GM19193 (cell line): Measurements from ENCODE around the gene TM2D3.

Experiments used
- POLR2A ChIP-seq: IDR thresholded peaks from 4 replicates; pipeline ENCODE4 v1.6.1; 2011; ENCODE audit not compliant: insufficient read depth, insufficient read length; ENCODE audit errors: extremely low read depth

The TM2D3 gene

DNA sequence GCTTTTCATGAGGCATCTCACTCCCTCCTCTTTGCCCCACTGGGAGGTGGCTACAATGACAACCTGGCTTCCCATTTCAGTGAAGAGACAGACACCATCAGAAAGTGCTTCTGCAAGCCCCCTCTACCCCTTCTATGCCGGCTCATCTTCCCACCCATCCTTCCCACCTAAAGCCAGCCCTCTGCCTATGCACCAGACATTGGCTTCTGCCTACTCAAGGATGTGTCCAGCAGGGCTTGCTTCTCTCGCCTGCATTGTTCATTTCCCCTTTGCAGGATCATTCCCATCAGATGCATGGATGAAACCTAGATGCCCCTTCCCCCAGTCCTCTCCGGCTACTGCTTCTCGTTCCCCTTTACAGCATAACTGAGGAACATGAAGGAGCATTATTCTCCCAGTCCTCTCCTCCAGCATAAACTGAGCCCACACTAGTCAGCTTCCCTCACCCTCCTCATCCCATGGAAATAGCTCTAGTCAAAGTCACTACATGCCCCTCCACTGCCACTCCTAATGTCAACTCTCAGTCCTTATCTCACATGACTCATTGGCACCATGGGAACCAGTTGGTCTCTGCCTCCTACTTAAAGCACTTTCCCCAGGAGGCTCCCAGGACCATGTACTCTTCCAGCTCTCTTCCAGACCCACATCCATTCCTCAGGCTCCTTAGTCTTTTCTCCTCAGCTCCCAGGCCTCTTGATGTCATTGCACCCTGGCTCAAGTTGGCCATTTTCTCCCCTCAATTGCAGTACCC, 47.9 kb downstream of the TM2D3 start:
- no peak for TF ChIP-seq POLR2A

DNA sequence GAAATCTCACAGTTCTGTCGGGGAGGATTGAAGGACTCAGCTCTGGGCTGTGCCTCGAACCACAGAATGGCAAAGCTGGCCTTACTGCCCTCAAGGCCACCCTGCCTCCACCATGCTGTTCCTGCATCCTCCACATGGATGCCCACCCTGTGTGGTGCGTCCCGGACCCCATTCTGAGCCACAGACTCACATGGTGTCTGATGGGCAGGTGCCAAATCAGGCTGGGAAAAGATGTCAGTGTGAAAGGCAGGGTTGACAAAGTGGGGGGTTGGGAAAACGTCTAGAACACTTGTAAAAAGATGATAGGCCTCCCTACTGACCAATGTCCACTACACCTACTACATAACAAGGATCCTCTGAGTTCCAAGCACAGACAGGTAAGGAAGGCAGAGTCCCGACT, 49.4 kb downstream of the TM2D3 start:
- TF ChIP-seq POLR2A, result no peak

DNA sequence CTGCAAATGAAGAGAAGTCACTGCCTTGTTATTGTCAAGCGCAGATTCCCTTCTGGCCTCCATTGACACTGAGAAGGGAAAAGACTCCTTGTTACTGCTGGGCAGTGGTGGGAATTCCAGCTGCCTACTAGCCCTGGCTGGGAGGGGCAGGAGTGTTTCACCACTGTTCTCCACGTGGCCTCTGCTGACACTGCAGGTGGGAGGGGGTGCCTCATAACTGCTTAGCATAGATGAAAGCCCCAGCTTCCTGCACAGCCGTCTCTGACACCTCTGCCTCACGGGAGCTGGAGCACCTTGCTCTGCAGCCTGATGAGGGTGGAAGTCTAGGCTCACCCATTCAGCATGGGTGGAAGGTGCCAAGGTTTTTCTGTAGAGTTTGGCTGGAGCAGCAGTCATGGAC, 52.1 kb downstream of the TM2D3 start:
- no peak for TF ChIP-seq POLR2A

DNA sequence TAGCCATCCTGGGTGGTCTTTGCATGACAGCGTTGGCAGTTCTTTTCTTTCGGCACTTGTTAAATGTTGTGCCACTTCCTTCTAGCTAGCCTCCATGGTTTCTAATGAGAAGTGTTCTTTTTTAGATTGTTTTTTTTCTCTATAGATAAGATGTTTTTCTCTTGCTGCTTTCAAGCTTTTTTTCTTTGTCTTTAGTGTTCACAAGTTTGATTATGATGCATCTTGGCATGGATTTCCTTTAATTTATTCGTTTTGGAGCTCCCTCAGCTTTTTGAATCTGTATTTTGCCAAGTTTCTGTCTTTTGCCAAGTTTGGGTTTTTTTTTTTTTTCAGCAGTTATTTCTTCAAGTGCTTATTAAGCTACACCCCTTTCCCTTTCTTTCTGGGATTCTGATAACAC, 53.1 kb downstream of the TM2D3 start:
- TF ChIP-seq POLR2A, result no peak

DNA sequence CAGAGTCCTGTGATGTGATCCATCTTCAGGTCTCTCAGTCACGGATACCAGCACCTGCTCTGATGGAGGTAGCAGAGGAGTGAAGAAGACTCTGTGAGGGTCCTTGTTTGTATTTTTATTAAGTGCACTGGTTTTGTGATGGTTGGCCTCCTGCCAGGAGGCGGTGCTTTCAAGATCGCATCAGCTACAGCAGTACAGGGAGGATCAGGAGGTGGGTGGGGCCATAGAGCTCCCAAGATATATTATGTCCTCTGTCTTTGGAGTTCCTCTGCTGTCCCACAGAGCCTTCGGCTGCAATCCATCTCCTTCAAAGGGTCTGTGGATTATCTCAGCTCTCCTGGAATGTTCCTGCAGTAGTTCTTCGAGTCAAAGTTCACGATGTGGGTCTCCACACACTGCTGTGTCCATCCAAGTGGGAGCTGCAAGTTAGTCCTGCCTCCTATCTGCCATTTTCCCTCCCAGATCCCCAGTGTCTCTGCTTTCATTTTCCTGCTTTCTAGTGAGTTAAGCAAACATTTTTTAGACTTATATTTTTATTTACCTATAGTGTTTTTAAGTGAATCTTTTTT, 54.7 kb downstream of the TM2D3 start:
- no peak for TF ChIP-seq POLR2A

DNA sequence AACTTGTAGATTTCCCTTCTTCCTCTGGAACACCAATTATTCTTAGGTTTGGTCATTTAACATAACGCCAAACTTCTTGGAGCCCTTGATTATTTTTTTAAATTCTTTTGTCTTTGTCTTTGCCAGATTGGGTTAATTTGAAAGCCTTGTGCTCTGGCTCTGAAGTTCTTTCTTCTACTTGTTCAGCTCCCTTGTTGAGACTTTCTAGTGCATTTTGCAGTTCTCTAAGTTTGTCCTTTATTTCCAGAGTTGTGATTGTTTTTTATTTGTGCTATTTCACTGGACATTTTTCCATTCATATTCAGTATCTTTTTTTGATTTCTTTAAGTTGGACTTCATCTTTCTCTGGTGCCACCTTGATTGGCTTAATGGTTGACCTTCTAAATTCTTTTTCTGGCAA, 55.5 kb downstream of the TM2D3 start:
- no peak for TF ChIP-seq POLR2A
